Neural crest cell (in vitro differentiated cells): ENCODE results near the gene FOXP1. TPM values are rescaled to one million over a fixed set of nuclear protein-coding genes. Genes with fewer than 3 reads are reported as not detected.

Source experiments
- DNase-seq: peaks from one replicate; pipeline ENCODE4 v3.0.0; 2021; ENCODE audit warnings: low read depth, mixed read lengths, low spot score
- H3K27ac Mint-ChIP-seq: one replicate; pipeline ENCODE4 v1.8.0; 2021; ENCODE audit warnings: mild to moderate bottlenecking, mixed read lengths; ENCODE audit not compliant: unreplicated experiment
- H3K27me3 Mint-ChIP-seq: 2 replicates; pipeline ENCODE4 v1.8.0; 2021; ENCODE audit warnings: low read depth, mild to moderate bottlenecking, mixed read lengths
- H3K36me3 Mint-ChIP-seq: 2 replicates; pipeline ENCODE4 v1.8.0; 2021; ENCODE audit warnings: low read depth, mild to moderate bottlenecking, mixed read lengths
- H3K4me1 Mint-ChIP-seq: 2 replicates; pipeline ENCODE4 v1.8.0; 2021; ENCODE audit warnings: mixed read lengths
- H3K4me3 Mint-ChIP-seq: one replicate; pipeline ENCODE4 v1.8.0; 2021; ENCODE audit warnings: mild to moderate bottlenecking, mixed read lengths
- H3K9me3 Mint-ChIP-seq: 2 replicates; pipeline ENCODE4 v1.8.0; 2021; ENCODE audit warnings: mixed read lengths
- CTCF ChIP-seq: fragments of 200-600 bp; sonication (generic); conservative IDR thresholded peaks from 2 replicates; pipeline ENCODE4 v1.5.0; 2021; ENCODE audit warnings: antibody characterized with exemption, mild to moderate bottlenecking
- total RNA-seq: library from RNA; stranded (reverse); gene quantifications from 2 replicates; pipeline ENCODE4 v1.2.1, GENCODE V29; 2021

Gene FOXP1
- total RNA-seq, 1 donor from 2014 or later: 22.8 TPM

GRCh38 chr3:70992562-70993204 lies 590.8 kb downstream of the FOXP1 start:
- DNase-seq: no peak
- TF ChIP-seq CTCF: no peak
- H3K9me3 Mint-ChIP-seq: peaks cover 3% of the 10 kb centered on the region
- no peak overlapping the region for H3K4me3 Mint-ChIP-seq
- no peaks in the 10 kb centered on the region for H3K27me3 Mint-ChIP-seq
- H3K36me3 Mint-ChIP-seq: peaks cover 14% of the 10 kb centered on the region
- no peak overlapping the region for H3K27ac Mint-ChIP-seq
- H3K4me1 Mint-ChIP-seq: no peaks in the 10 kb centered on the region

- H3K36me3 Mint-ChIP-seq: peaks cover 17% of the 10 kb centered on the region
- H3K27me3 Mint-ChIP-seq: no peaks in the 10 kb centered on the region
- no peak for TF ChIP-seq CTCF
- no peaks in the 10 kb centered on the region for H3K4me1 Mint-ChIP-seq
- no peak for DNase-seq
- H3K27ac Mint-ChIP-seq: no peak overlapping the region
- peaks cover 3% of the 10 kb centered on the region for H3K9me3 Mint-ChIP-seq
- no peak overlapping the region for H3K4me3 Mint-ChIP-seq
These were observed 591.4 kb downstream of the FOXP1 start for GRCh38 chr3:70992131-70992530.

GRCh38 chr3:70990723-70991122 lies 592.8 kb downstream of the FOXP1 start:
- no peak overlapping the region for H3K4me3 Mint-ChIP-seq
- H3K27me3 Mint-ChIP-seq: no peaks in the 10 kb centered on the region
- no peak overlapping the region for H3K27ac Mint-ChIP-seq
- H3K9me3 Mint-ChIP-seq: peaks cover 3% of the 10 kb centered on the region
- no peak for TF ChIP-seq CTCF
- no peak for DNase-seq
- H3K4me1 Mint-ChIP-seq: peaks cover 4% of the 10 kb centered on the region
- peaks cover 13% of the 10 kb centered on the region for H3K36me3 Mint-ChIP-seq

GRCh38 chr3:70990185-70990584 lies 593.3 kb downstream of the FOXP1 start:
- H3K4me1 Mint-ChIP-seq: peaks cover 4% of the 10 kb centered on the region
- no peak for TF ChIP-seq CTCF

GRCh38 chr3:70989174-70989573 lies 594.4 kb downstream of the FOXP1 start:
- Mint-ChIP-seq H3K4me3 (no peak overlapping the region), H3K9me3 (peaks cover 3% of the 10 kb centered on the region), H3K27me3 (no peaks in the 10 kb centered on the region), H3K36me3 (peaks cover 12% of the 10 kb centered on the region), H3K27ac (no peak overlapping the region), H3K4me1 (peaks cover 4% of the 10 kb centered on the region)
- DNase-seq: no peak
- TF ChIP-seq CTCF: no peak

More at GRCh38 chr3:70990185-70990584, 593.3 kb downstream of the FOXP1 start:
- peaks cover 13% of the 10 kb centered on the region for H3K36me3 Mint-ChIP-seq
- peaks cover 3% of the 10 kb centered on the region for H3K9me3 Mint-ChIP-seq
- no peak overlapping the region for H3K4me3 Mint-ChIP-seq
- DNase-seq: no peak
- H3K27me3 Mint-ChIP-seq: no peaks in the 10 kb centered on the region
- no peak overlapping the region for H3K27ac Mint-ChIP-seq
